Stimulated activated CD4-positive, alpha-beta T cell treated with anti-CD3 and anti-CD28 coated beads, TNF-alpha, amount 100 ng/mL, for 4 hours (primary cell): ENCODE data around the gene ROR1.

Source experiments
- DNase-seq, 3 experiments: peaks; one replicate each; pipeline ENCODE4 v3.0.0-alpha.2; 2020; ENCODE audit warnings: low read depth in 3 of 3

The ROR1 gene

GRCh38 chr1:63773815-63774616 lies at the start of gene ROR1:
Gene ROR1, plus strand, starts transcription at chr1:63774017.
- peak; percentile 1 to 28 (median 10) for DNase-seq

DNA sequence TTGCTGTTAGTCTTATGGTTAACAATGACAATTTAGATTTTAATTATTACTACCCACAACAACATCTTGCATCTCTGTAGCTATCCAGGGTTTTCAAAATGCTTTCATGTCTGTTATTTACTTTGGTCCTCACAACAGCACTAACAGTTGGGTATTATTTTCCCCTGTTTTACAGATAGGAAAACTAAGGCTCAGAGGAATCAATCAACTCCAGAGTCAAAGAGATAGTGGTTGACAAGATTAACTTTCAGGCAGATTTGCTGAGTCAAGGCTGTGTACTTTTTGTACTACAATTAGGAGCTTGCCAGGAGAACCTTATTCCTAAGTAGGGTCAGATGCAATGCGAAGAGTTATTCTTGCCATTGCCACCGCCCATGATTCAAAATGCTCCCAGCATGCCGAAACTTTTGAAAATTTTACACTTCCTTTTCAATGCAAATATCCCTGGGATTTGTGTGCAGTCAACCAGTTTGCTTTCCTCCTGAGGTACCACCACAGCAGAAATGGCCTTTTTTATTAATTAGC lies 49.4 kb upstream of the ROR1 start:
- no peak for DNase-seq

- no peak for DNase-seq
These were observed 45.1 kb upstream of the ROR1 start for GRCh38 chr1:63728611-63729226.

DNA sequence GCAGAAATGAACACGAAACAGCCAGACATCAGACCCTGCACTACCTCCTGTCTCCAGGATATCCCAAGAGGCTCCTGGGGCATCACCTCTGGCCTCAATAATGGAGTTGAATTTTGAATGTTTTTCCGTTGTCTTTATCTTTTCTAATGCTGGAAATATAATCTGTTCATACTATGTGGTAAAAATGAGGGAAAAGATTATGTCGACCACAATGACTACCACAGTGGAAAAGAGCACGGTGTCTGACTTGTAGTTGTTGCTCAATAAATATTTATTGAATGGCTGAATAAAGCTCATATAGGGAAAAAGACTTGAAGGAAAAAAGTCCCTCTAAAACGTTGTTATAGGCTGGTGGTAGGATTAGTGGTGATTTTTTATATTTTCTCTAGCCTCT lies 44.6 kb upstream of the ROR1 start:
- DNase-seq, result no peak

GRCh38 chr1:63730211-63730610 lies 43.6 kb upstream of the ROR1 start:
- DNase-seq, result no peak

DNA sequence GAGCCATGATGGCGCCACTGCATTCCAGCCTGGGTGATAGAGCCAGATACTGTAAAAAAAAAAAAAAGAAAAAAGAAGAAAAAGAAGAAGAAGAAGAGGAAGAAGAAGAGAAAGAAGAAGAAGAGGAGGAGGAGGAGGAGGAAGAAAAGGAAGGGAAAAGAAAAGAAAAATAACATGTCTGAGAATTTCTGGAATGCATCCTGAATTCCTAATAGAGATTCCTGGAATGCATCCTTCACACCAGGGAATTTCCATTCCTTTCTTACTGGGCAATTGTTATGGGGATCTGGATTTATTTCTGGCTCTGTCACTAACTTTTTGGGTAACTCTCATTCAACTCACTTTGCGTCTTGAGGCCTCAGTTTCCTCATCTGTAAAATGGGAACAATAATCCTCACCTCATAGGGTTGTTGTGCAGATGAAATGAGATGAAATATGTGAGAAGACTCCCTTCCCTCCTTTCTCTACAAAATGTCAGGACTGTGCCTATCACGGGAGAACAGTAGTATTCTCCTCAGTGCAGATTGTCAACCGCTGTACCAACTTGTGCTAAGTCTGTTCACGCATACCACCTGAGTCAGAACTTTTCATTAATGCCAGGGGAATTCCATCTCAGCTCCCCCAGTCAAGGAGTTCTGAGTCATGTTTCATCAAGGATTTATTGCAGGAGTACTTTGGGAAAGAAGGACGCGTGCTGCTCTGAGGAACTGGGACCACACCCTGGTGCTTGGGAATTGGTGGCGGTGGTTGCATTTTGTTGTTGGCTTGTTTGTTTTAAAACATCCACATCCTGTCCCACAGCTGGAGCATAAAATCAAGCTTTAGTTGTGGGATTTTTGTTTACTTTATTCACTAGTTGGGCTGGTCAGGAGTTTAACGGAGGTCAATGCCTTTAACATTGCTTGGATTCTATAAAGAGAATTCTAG lies 42.4 kb upstream of the ROR1 start:
- no peak for DNase-seq

- no peak for DNase-seq
These were observed 41.2 kb upstream of the ROR1 start for GRCh38 chr1:63732666-63733065.

GRCh38 chr1:63738772-63739171 lies 35.0 kb upstream of the ROR1 start:
- no peak for DNase-seq

- DNase-seq, result no peak
These were observed 34.4 kb upstream of the ROR1 start for GRCh38 chr1:63739452-63739851.

- no peak for DNase-seq
These were observed 33.4 kb upstream of the ROR1 start for GRCh38 chr1:63740432-63740831.

DNA sequence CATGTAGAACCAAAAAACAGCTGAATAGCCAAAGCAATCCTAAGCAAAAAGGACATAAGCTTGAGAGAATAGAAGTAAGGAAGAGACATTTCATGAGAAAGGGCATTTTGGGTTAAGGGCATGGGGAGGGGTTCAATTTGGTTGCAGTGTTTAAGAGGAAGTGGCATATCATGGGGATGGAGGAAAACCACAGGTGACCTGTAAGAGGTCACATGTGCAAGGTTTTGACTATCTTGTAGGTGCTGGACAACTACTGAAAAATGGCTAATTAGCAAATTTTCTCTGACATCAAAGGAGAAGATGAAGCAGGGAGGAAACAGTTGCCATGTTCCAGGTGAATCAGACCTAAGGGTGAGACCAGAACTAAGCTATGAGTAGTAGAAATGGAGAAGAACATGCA lies 31.3 kb upstream of the ROR1 start:
- no peak for DNase-seq

DNA sequence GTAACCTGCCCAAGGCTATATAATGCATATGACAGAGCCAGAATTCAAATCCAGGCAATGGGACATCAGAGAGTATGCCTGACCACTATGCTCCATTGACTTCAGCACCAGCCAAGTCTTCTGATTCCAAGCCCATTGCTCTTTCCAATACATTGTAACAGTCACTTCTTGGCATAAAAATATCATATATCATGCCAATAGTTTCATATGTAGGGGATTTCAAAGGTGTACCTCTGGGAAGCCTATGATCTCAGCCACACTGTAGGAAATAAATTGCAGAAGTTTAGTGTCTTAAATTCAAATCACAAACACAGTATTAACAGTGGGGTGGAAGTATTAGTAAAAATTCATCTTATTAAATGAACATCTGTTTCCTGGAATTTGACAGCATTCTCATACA lies 30.0 kb upstream of the ROR1 start:
- DNase-seq, result no peak

DNA sequence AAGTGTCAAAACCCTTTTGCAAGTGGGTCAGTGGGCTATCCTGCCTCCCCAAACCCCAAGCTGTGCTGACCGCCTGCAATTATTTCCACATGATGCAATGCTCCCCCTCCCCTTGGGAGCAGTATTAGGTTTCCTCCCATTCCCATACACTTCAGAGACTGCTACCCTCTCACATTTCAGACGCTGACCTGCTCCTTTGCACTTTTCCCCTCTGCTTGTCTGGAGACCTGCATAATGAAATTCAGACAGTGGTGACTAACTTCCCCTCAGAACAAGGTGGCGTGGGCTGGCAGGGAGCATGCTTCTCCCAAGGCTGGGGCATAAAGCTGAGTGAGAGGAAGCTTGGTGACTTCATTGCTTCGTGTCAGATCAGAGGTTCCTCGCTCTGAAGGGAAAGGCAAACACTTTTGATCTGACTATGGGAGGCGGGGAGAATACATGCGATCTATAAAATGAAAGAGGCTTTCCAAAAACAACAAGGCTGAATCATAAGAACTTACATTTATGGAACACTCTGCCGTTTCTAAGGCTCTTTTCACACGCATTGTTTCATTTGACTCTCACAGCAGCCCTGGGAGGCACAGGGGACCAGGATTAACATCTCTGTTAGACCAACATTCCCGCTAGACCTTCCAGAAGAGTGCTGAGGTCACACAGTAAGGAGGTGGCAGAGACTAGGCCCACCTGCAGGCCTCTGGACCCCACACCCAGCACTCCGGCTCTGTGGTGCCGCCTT lies 27.5 kb upstream of the ROR1 start:
- no peak for DNase-seq

GRCh38 chr1:63747445-63747844 lies 26.4 kb upstream of the ROR1 start:
- DNase-seq, result no peak

DNA sequence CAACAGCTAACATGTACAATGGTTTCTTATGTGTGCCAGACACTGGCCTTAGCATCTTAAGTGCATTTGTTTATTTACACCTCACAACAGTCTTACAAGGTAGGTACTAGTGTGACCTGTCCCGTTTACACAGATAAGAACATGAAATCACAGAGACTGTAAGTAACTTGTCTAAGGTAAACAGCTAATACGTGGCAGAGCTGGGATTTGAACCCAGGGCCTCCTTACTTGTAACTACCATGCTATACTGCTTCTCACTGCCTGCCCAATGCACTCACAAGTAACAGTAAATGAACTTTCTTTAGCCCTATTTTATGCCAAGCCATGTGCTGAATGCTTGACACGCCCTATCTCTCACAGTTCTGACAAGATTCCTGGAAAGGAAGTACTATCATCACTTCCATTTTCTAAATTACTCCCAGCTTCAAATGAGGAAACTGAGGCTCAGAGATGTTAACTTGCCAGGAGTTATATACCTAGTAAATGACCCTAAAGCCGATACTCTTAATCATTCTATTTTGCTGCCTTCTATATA lies 25.7 kb upstream of the ROR1 start:
- DNase-seq, result no peak

- no peak for DNase-seq
These were observed 25.2 kb upstream of the ROR1 start for GRCh38 chr1:63748641-63749040.

- no peak for DNase-seq
These were observed 23.1 kb upstream of the ROR1 start for GRCh38 chr1:63750721-63751120.

GRCh38 chr1:63752176-63752575 lies 21.6 kb upstream of the ROR1 start:
- DNase-seq, result no peak

- DNase-seq, result no peak
These were observed 20.2 kb upstream of the ROR1 start for GRCh38 chr1:63753591-63753990.

GRCh38 chr1:63756839-63757238 lies 17.0 kb upstream of the ROR1 start:
- DNase-seq, result no peak

GRCh38 chr1:63757334-63757733 lies 16.5 kb upstream of the ROR1 start:
- no peak for DNase-seq
